IPS DF 4.7 (cell line): ENCODE results near the gene KLRF2.
A peak's percentile ranks its signal among the peaks of the same experiment; 100 is the strongest.

Experiments used
- DNase-seq: peaks from one replicate; pipeline ENCODE4 v3.0.0-alpha.2; 2013; ENCODE audit warnings: low spot score; ENCODE audit errors: extremely low read depth

KLRF2 gene

DNA sequence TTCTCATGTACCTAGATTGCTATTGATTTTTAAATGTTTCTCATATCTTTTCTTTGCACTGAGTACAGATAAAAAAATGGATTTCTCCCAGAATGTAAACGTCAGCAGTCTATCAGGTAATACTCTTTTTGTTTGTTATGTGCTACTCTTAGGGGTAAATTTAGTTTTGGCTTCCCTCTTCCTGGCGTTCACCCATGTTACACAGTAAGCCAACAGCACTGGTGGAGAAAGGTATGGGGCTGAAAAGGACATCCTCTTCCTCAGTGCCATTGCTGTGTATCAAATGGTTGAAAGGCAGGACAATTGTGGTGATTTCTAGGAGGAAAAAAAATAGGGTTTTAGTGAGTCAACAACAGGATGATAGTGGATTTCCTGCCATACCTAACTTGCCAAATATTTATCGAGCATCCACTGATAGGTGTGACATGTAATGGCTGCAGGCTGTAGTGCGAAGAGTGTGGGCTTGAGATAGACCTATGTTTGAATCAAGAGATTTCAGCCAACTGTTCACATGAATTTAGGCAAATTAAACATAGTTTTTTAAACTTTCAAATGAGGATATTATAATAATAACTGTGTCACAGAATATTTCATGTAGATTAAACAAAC is 7.5 kb downstream of the KLRF2 start:
- DNase-seq = no peak

GRCh38 chr12:9895215-9895971 is 14.1 kb downstream of the KLRF2 start:
- no peak for DNase-seq

DNA sequence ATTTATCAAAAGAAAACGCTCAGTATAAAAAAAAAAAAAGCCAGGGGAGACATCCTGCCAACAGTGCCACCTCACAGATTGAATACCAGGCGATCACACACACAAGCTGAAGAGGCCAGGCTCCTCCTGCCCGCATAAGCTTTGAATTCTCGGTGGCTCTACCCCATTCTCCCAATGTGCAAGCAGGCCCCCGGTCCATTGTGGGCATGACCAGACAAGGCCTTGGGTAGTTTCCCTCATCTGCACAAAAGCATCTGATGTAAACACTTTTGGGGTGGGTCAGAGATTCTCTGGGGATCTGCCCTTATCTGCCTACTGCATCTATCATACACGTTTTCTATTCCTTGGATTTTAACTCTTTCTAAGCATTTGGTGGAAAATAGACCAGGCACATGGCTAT is 16.2 kb downstream of the KLRF2 start:
- no peak for DNase-seq

DNA sequence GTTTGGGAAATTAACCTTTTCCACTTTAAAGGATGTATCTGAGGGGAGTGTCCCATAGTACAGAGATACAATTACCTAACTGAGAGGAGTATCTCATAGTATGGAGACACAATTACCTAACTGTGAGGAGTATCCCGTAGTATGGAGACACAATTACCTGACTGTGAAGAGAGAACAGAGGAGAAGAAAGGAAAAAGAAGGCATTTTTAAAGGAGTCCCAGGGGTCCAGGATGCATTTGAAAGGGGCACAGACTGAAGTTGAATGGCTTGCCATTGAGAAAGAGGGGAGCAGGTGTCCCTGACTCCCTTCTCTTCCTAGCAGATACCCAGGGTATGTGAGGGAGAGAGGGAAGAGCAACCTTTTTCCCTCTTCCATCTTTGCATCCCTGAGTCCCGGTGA is 17.9 kb downstream of the KLRF2 start:
- peak; percentile 11 for DNase-seq

DNA sequence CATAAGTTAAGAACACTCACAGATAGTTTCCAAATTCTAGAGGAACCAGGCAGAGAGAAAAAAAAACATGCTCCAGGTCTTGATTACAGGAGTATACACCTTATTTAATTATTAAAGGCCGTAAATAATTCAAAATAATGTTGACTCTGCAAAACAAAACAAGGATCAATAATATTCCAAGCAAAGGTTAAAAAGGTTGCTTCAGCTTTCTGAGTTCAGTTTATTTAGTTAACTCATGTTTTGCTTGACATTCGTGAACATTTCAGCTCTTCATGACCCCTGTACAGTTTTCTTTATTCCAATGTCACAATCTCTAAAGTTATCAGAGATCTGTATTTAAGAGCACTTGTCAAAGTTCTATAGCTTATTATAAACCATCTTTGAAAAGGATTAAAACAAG is 19.6 kb downstream of the KLRF2 start:
- no peak for DNase-seq

DNA sequence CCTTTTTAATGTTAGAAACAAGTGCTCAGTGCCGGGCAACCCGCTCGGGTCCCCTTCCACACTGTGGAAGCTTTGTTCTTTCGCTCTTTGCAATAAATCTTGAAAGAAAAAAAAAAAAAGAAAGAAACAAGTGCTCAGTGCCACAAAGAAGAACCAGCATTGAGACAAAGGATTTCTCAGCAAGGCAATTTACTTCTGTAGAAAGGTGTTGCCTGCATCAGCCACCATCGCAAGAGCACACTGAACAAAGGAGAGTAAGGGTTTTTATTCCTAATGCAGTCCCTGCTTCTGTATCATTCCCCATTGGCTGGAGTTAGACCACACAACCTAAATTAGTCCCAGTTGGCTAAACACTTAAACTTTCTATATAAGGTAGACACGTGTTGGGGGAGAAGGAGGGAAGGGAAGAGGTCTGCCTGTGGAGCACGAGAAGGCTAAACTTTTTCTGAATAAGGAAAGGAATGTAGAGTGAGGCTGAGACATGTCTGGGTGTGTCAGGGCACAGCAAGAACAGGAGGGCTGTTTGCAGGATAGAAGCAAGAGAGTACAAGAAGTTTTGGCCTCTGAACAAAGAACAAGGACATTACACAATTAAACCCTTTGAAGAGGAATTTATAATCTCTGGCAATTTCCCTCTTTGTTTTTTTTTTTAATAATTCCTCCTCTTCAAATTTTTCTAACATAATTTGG is 21.4 kb downstream of the KLRF2 start:
- no peak for DNase-seq

DNA sequence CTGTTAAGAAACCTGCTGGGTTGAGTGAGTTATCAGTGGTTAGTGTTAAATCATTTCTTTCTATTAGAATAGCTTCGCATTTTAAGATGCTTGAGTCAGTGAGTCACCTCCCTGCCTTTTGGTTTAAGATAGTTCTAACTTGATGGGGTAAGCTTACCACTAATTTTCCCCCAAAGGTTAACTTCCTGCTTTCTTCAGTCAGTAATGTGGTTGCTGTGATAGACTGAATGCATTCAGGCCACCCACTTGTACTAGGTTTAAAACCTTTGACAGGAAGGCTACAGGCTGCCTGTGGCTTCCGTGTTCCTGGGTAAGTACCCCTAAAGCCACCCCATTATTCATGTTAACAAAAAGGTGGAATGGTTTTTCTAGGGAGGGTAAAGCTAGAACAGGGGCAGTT is 25.6 kb downstream of the KLRF2 start:
- no peak for DNase-seq

- DNase-seq = no peak
Observed at GRCh38 chr12:9907769-9908168, 26.5 kb downstream of the KLRF2 start.

DNA sequence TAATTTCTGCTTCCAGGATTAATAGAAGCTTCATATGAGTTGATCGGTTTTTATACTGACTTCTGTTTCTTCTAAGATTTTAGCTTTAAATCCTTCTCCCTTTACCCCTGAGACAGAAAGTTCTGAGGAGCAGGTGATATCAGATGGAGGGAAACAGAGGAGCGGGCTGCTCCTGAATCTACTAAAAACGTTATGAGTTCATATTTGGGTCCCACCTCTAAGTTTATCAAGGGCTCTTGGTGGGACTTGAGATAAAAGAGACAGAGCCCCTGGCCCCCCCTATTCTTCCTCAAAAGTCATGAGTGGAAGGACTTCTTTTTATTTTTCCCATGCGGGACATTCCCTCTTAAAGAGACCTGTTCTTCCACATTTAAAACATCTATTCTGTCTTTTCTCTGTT is 27.1 kb downstream of the KLRF2 start:
- no peak for DNase-seq

DNA sequence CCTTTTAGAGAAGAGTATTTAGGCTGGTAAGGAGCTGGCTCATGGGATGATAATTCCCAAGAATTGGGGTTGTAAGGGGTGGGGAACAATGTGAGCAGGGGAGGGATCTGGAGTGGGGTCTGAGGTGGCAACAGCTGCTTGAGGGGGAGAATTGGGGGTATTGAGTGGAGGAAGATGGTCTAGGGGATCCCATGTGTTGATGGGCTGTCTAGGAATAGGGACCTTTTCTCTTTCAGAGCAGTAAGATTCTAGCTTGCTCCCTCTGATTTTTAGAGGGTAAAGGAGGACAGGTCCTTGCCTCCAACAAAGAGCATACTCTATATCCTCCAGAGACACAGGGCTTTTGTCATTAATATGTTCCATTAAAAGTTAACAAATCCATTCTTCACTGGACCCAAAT is 28.4 kb downstream of the KLRF2 start:
- no peak for DNase-seq

GRCh38 chr12:9910716-9911421 is 29.6 kb downstream of the KLRF2 start:
- no peak for DNase-seq

- no peak for DNase-seq
Observed at GRCh38 chr12:9911708-9912107, 30.4 kb downstream of the KLRF2 start.

DNA sequence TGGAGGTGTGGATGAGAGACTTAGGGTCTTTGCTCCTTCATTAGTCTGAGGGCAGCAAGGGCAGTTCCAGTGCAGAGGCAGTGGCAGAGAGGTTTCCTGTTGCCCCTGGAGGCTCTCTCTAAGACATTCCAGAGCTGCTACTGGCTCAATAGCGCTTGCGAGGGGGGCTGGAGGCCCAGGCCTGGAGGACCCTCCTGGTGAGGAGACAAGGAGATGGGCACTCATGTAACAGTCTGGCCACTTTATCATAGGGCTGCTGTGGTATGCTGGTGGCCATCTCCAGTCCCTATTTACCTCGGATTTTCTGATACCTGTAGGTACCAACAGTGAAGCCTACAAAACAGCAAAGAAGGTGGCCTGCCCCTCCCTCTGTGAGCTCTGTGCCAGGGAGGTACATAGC is 38.2 kb downstream of the KLRF2 start:
- DNase-seq = no peak

DNA sequence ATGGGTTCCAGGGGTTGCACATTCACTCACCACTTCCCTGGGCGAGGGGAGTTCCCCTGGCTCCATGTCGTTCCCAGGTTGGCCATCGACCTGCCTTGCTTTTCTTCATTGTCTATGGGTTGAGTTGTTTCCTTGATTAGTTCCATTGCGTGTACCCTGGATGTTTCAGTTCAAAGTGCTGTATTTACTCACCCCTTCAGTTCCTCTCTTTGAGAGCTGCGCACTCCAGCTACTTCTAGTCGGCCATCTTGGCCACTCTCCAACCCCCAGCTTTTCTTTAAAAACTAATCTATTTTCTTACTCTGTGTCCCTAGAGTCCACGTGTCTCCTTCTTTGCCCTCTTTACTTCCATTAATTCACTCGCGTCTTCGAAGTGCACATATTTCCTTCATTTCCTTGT is 39.2 kb downstream of the KLRF2 start:
- no peak for DNase-seq

GRCh38 chr12:9922429-9922828 is 41.1 kb downstream of the KLRF2 start:
- DNase-seq = no peak

DNA sequence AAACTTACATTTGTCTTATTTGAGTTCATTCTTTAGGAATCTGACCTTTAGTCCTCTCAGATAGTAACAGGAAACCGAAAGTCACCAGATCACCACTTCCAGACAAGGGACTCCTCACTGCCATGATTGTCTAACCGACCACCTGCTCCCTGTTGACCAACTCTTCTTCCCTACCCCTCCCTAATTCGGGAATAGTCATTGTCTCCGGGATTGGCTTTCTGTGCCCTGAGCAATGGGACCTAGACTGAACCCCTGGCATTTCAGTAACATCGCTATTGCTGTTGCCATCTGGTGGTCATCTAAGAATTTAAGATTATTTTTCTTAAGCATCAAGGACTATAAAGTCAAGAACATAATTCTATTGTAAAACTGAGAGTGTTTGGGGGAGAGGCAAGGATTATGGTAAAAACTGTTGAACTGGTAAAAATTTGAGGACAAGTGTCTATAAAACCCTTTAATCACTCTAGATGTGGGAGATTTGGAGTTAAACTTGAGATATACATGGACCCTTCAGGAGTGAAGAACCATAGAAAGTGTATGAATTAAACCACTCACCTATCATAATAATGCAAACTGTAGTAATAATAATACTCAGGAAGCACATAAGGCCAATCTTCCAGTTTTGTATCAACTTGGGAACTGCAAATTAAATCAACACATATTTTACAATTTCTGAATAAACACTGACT is 44.6 kb downstream of the KLRF2 start:
- DNase-seq = peak; percentile 41

DNA sequence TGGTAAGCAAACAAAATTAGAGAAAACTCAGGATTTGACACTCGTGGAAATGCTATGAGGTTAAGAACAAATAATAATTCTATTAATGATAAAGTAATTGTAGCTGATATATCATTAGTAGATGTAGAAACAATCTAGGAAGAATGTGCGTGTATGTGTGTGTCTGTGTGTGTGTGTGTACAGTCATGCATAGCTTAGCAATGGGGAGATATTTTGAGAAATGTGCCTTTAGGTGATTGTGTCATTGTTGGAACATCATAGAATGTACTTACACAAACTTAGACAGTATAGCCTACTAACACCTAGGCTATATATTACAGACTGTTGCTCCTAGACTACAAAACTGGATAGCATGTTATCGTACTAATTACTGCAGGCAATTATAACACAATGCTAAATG is 45.6 kb downstream of the KLRF2 start:
- no peak for DNase-seq

DNA sequence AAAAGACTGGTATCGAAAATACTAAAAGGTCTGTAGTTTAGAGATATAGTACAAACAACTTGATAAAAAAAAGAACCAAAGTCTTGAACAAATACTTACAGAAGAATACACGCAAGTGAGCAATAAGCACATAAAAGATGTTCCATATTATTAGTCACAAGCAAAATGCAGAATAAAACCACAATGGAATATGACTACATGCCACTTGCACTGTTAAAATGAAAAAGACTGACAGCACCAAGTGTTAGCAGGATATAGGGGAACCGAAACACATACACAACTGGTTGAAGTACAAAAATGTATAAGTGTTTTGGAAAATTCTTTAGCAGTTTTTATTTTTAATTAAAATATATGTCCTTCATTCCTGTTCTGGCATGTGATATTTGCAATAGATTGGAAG is 47.3 kb downstream of the KLRF2 start:
- DNase-seq = no peak

DNA sequence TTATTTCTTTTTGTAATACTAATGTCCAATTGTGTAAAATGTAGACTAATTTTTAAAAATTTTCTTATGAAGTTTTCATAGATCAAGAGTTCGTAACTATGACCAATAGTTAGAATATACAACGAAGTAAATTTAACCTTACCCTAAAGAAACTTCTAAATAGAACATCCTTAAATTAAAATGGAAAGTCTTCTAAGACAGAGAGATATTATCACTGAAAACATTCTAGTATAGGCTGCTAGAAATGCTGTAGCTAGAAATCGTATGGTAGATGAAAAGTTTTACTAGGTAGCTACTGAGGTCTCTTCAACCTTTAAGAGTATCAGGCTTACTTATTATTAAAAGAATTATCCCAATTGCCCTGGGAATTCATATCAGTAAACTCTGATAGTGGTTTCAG is 50.0 kb downstream of the KLRF2 start:
- DNase-seq = no peak

DNA sequence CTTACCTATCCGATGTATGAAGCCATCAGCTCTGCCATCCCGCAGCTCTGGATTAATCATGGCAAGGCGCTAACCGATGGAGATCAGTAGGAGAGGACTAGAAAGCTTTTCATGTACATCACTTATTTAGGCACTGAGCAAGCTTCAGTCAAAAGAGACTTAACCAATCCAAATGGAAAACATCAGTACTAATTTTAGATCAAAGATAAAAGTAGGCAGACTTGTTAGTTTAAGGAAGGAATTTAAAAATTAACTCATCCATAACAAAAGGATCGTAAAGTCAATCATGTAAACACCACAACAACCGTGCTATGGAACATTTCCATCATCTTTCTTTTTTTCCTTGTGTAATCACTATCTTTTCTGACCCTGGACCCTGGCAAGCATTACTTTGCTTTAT is 51.0 kb downstream of the KLRF2 start, which contains the start of gene CLEC2A:
Gene CLEC2A, minus strand, starts transcription at position 101 of the 400 bp plus-strand sequence. Its CDS starts 41 bp downstream, at position 60.
- no peak for DNase-seq

DNA sequence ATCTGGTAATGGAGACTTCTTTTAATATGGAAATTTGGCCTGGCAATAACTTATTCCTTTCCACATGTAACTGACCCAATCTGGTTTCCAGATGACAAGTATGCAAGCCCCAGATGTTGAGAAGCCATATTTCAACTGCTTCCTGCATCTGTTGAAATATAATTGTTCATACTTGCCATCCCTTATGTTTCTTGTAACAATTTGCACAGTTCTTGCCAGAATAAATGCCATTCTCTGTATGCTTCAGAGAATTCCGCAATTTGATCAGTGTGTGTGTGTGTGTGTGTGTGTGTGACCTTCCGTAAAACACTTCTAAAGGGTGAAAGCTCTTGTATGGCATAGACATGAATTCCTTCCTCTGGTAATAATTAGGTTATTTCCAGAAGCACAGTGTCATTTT is 52.7 kb downstream of the KLRF2 start:
- DNase-seq = no peak
